K562 (cell line): ENCODE data around the gene HDAC1. TPM values are rescaled to one million over a fixed set of nuclear protein-coding genes. Genes with fewer than 3 reads are reported as not detected.

ENCODE experiments used
- ATAC-seq: fragments of 200-7000 bp; cut with Tn5 transposase; 3 replicates; pipeline ENCODE4 v1.9.1; 2020; ENCODE audit warnings: moderate library complexity
- BruUV-seq: library from RNA; stranded (reverse); fragments of 400-500 nt; replicated peaks from 2 replicates; lab custom pipeline; 2021; lab: Mats Ljungman, UMichigan
- CTCF ChIA-PET: fragments of 300-600 bp; formaldehyde crosslinking; extraction: SDS; loops from one replicate; lab custom pipeline; 2021; ENCODE audit warnings: low intra/inter-chr PET ratio; lab: Yijun Ruan, JAX
- POLR2A ChIA-PET: fragments of 300-600, 350-650 bp; sonication (Branson Sonifier 250); formaldehyde crosslinking; extraction: SDS; loops from one replicate; lab custom pipeline; 2021; ENCODE audit warnings: antibody characterized with exemption, inconsistent platforms; lab: Yijun Ruan, JAX
- DNase-seq, 4 experiments: peaks; one replicate each; pipeline versions ENCODE4 v3.0.0 to v3.0.0-alpha.2; 2011 to 2018; ENCODE audit warnings: low spot score in 3 of 4, mixed read lengths in 3 of 4; ENCODE audit errors: extremely low read depth in 1 of 4
- FAIRE-seq: peaks from 2 replicates; lab custom pipeline; 2011; peaks lifted over from hg19 to GRCh38; lab: Jason Lieb, UNC
- H2AFZ ChIP-seq: 2 replicates; pipeline ENCODE4 v1.6.0; 2011; ENCODE audit warnings: low read depth, low read length, control low read depth, inconsistent platforms
- H3K27ac ChIP-seq: fragments of 200-600 bp; 3 replicates; pipeline ENCODE4 v1.8.0; 2011; ENCODE audit warnings: low read depth, mild to moderate bottlenecking, control low read depth, inconsistent platforms, low read length, moderate library complexity, mixed read lengths; ENCODE audit errors: extremely low read depth
- H3K27me3 ChIP-seq, 2 experiments: fragments of 300-600 bp in 1 of 2; 2 replicates in 1 of 2; 3 replicates in 1 of 2; pipeline versions ENCODE4 v1.6.0 to v1.8.0; 2011; ENCODE audit warnings: inconsistent platforms in 2 of 2, low read length in 2 of 2, mild to moderate bottlenecking in 1 of 2, mixed read lengths in 1 of 2, moderate library complexity in 1 of 2; ENCODE audit not compliant: control insufficient read depth in 2 of 2, insufficient read depth in 2 of 2
- H3K36me3 ChIP-seq: fragments of 300-600 bp; 3 replicates; pipeline ENCODE4 v1.8.0; 2011; ENCODE audit warnings: mild to moderate bottlenecking, low read length, inconsistent platforms; ENCODE audit not compliant: control insufficient read depth, insufficient read depth
- H3K4me1 ChIP-seq, 2 experiments: fragments of 200-600 bp in 1 of 2; replicated peaks in 1 of 2; 2 replicates in 1 of 2; 3 replicates in 1 of 2; pipeline versions ENCODE4 v1.5.1 to v1.8.0; 2011; ENCODE audit warnings: inconsistent platforms in 2 of 2, low read length in 2 of 2, mild to moderate bottlenecking in 1 of 2, mixed read lengths in 1 of 2, moderate library complexity in 1 of 2; ENCODE audit not compliant: control insufficient read depth in 2 of 2, insufficient read depth in 2 of 2
- H3K4me2 ChIP-seq: 2 replicates; pipeline ENCODE4 v1.6.1; 2011; ENCODE audit warnings: low read length, control low read depth, inconsistent platforms, mixed read lengths; ENCODE audit not compliant: insufficient read depth
- H3K4me3 ChIP-seq: fragments of 200-600 bp; sonication (generic), shearing (Covaris generic); 2 replicates; pipeline ENCODE4 v1.5.1; 2016; ENCODE audit warnings: control low read depth, inconsistent platforms
- H3K79me2 ChIP-seq: fragments of 200-600 bp; 3 replicates; pipeline ENCODE4 v1.8.0; 2011; ENCODE audit warnings: low read length, inconsistent platforms; ENCODE audit not compliant: control insufficient read depth, insufficient read depth
- H3K9ac ChIP-seq, 2 experiments: 2 replicates each; pipeline versions ENCODE4 v1.6.0 to v1.6.1; 2011; ENCODE audit warnings: low read depth in 2 of 2, low read length in 2 of 2, control low read depth in 1 of 2, inconsistent platforms in 1 of 2, mild to moderate bottlenecking in 1 of 2, mixed read lengths in 1 of 2; ENCODE audit not compliant: insufficient read depth in 1 of 2
- H3K9me1 ChIP-seq: one replicate; pipeline ENCODE4 v1.6.0; 2011; ENCODE audit warnings: inconsistent platforms, mild to moderate bottlenecking, low read length, moderate library complexity; ENCODE audit not compliant: control insufficient read depth, insufficient read depth
- H3K9me3 ChIP-seq: replicated peaks from 2 replicates; pipeline ENCODE4 v1.5.1; 2011; ENCODE audit warnings: low read depth, low read length, inconsistent platforms; ENCODE audit not compliant: control insufficient read depth, insufficient read depth
- H4K20me1 ChIP-seq: replicated peaks from 2 replicates; pipeline ENCODE4 v1.6.1; 2011; ENCODE audit warnings: low read length, inconsistent platforms, mixed read lengths; ENCODE audit not compliant: control insufficient read depth, insufficient read depth
- BCOR ChIP-seq: fragments of 450-650 bp; IDR thresholded peaks from 2 replicates; pipeline ENCODE4 v1.6.1; 2016
- CAMTA2 ChIP-seq: fragments of 250-450 bp; sonication (Bioruptor Pico); conservative IDR thresholded peaks from 2 replicates; pipeline ENCODE4 v1.5.1; 2022
- CBFA2T2 ChIP-seq: fragments of 450-650 bp; conservative IDR thresholded peaks from 2 replicates; pipeline ENCODE4 v1.6.1; 2017; ENCODE audit warnings: mild to moderate bottlenecking
- CSDE1 ChIP-seq, 2 experiments: fragments of 450-650 bp; IDR thresholded peaks; 2 replicates each; pipeline ENCODE4 v1.6.1; 2016; ENCODE audit warnings: mild to moderate bottlenecking in 1 of 2
- EGR1 ChIP-seq: fragments of 450-650 bp; conservative IDR thresholded peaks from 2 replicates; pipeline ENCODE4 v1.6.1; 2017; ENCODE audit warnings: mild to moderate bottlenecking
- GTF2F1 ChIP-seq: IDR thresholded peaks from 2 replicates; pipeline ENCODE4 v1.6.1; 2011; ENCODE audit warnings: low read depth, low read length, improper control_type of control experiment
- KDM1A ChIP-seq, 2 experiments: fragments of 450-650 bp; IDR thresholded peaks; 2 replicates each; pipeline ENCODE4 v1.6.1; 2016; ENCODE audit warnings: mild to moderate bottlenecking in 2 of 2
- LARP7 ChIP-seq: fragments of 450-650 bp; IDR thresholded peaks from 2 replicates; pipeline ENCODE4 v1.6.1; 2016
- MTA2 ChIP-seq: fragments of 450-650 bp; IDR thresholded peaks from 2 replicates; pipeline ENCODE4 v1.6.1; 2016; ENCODE audit warnings: low read depth
- MXI1 ChIP-seq: IDR thresholded peaks from 2 replicates; pipeline ENCODE4 v1.6.1; 2011; ENCODE audit warnings: low read depth, mild to moderate bottlenecking, improper control_type of control experiment, low read length
- POLR2A ChIP-seq: fragments of 450-650 bp; conservative IDR thresholded peaks from 2 replicates; pipeline ENCODE4 v1.6.1; 2016
- POLR2G ChIP-seq: fragments of 200-400 bp; formaldehyde crosslinking; IDR thresholded peaks from 2 replicates; pipeline ENCODE4 v1.6.1; 2017; ENCODE audit warnings: low read depth, mild to moderate bottlenecking, antibody characterized with exemption, low read length, moderate library complexity
- RBM25 ChIP-seq: fragments of 200-400 bp; formaldehyde crosslinking; IDR thresholded peaks from 2 replicates; pipeline ENCODE4 v1.6.1; 2018; ENCODE audit warnings: low read length, low read depth, moderate library complexity; ENCODE audit not compliant: severe bottlenecking
- RFX1 ChIP-seq: fragments of 450-650 bp; IDR thresholded peaks from 2 replicates; pipeline ENCODE4 v1.6.1; 2016; ENCODE audit warnings: mild to moderate bottlenecking, moderate library complexity
- SMARCE1 ChIP-seq: fragments of 450-650 bp; IDR thresholded peaks from 2 replicates; pipeline ENCODE4 v1.7.1; 2016; ENCODE audit warnings: mild to moderate bottlenecking
- SPI1 ChIP-seq: IDR thresholded peaks from 2 replicates; pipeline ENCODE4 v1.6.1; 2011; ENCODE audit warnings: low read depth, low read length, control low read depth, borderline replicate concordance
- TBL1XR1 ChIP-seq, 2 experiments: IDR thresholded peaks; 2 replicates each; pipeline ENCODE4 v1.6.1; 2012; ENCODE audit warnings: improper control_type of control experiment in 2 of 2, low read length in 2 of 2, mild to moderate bottlenecking in 1 of 2
- TFE3 ChIP-seq: fragments of 450-650 bp; formaldehyde crosslinking; IDR thresholded peaks from 2 replicates; pipeline ENCODE4 v1.4.0; 2020; ENCODE audit warnings: mild to moderate bottlenecking, mixed read lengths
- ZNF23 ChIP-seq: fragments of 250-450 bp; sonication (Bioruptor Pico); IDR thresholded peaks from 2 replicates; pipeline ENCODE4 v1.4.0; 2020; ENCODE audit warnings: mild to moderate bottlenecking
- WGBS: fragments of 100-300 bp; shearing (Covaris generic); methylation state at CpG from one replicate; pipeline ENCODE4 v1.1.6; 2016; ENCODE audit warnings: low coverage, mixed read lengths; ENCODE audit not compliant: insufficient coverage; ENCODE audit errors: missing lambda C conversion rate; 5-methylcytosine and 5-hydroxymethylcytosine counted together
- in situ Hi-C: fragments of 300-500 bp; cut with MboI; formaldehyde crosslinking; loops from 4 replicates; pipeline ENCODE4 v1.15.0; 2018; ENCODE audit warnings: inconsistent platforms, mixed read lengths
- intact Hi-C: fragments of 100-400 bp; cut with micrococcal nuclease; formaldehyde crosslinking; loops from 2 replicates; pipeline ENCODE4 v1.14.2; 2022
- polyA plus RNA-seq, 8 experiments: library from polyadenylated mRNA; depleted of rRNA in 4 of 8; stranded (reverse) in 5 of 8; unstranded in 3 of 8; fragments of >200 nt; fragmentation: Nextera tagmentation in 2 of 8; fragmentation: Illumina TruSeq in 1 of 8; extraction: Ambion mirVana in 2 of 8; extraction: Trizol in 1 of 8; gene quantifications; 2 replicates each; pipeline versions ENCODE4 v1.2.1 to v1.2.3, GENCODE V29; 2011 to 2014; ENCODE audit warnings: inconsistent platforms in 1 of 8, missing spikeins in 1 of 8
- total RNA-seq, 7 experiments: library from RNA; depleted of rRNA in 6 of 7; stranded (reverse); fragments of >200 nt in 6 of 7; fragmentation: Illumina TruSeq in 2 of 7; extraction: Trizol in 2 of 7; gene quantifications; 2 replicates each; pipeline versions ENCODE4 v1.2.1 to v1.2.3, GENCODE V29; 2011 to 2021; ENCODE audit warnings: low replicate concordance in 1 of 7

The HDAC1 gene
- total and polyA plus RNA-seq, 9 of the 15 experiments (the other 6 are each of a cell fraction or from before 2014, with no cell fraction given): 169 to 384 (median 193) TPM

- Histone ChIP-seq H3K9ac (no peak overlapping the region), H3K79me2 (peaks cover under 1% of the 10 kb centered on the region; the same call in 1 of the 3 replicates), H3K27me3 (no peaks in the 10 kb centered on the region), H3K9me1 (no peaks in the 10 kb centered on the region), H4K20me1 (0 out of 2 replicates have a peak, but pooled peaks cover 6% of the 10 kb centered on the region), H3K4me2 (no peak overlapping the region), H3K4me1 (peaks cover 17 to 21% of the 10 kb centered on the region in 2 experiments), H3K27ac (no peak overlapping the region), H2AFZ (no peak overlapping the region), H3K4me3 (no peak overlapping the region), H3K9me3 (no peaks in the 10 kb centered on the region), H3K36me3 (peaks cover 25% of the 10 kb centered on the region; the same call in 2 of the 3 replicates)
- TF ChIP-seq RFX1 (peak; percentile 86), GTF2F1 (no peak), CAMTA2 (CRISPR knock-in tag) (no peak)
- in situ Hi-C loops: no loop called here
- no peak for ATAC-seq
- ChIA-PET POLR2A (interaction anchor here (0.6 to 2.8 kb wide), 6 partner anchors 10 to 102 kb away, joined by 3 to 14 read pairs (median 4); no protein-coding TSS in a partner anchor), CTCF (no interaction called here)
- WGBS: 44% methylated on average over 6 of the region's 6 CpGs
- peak in 1 of 4 experiments; percentile 18 for DNase-seq
- intact Hi-C loops: no loop called here
- no peak for FAIRE-seq
- BruUV-seq: no TSS peak
Observed at GRCh38 chr1:32357614-32358013, 65.7 kb downstream of the HDAC1 start.

- DNase-seq: no peak
- no peak for ATAC-seq
- 72% methylated on average over 3 of the region's 3 CpGs for WGBS
- no peaks in the 10 kb centered on the region for H3K27me3 ChIP-seq
- no peak overlapping the region for H3K4me3 ChIP-seq
- no peak overlapping the region for H3K9ac ChIP-seq
- H3K79me2 ChIP-seq: no peaks in the 10 kb centered on the region
- H3K4me2 ChIP-seq: no peak overlapping the region
- no peaks in the 10 kb centered on the region for H3K9me3 ChIP-seq
- peak; percentile 42; the same call in 1 of the 2 replicates for TF ChIP-seq BCOR
- no peak for TF ChIP-seq SMARCE1
- TF ChIP-seq TBL1XR1 (IDR thresholded peaks at IDR 0.05; ENCODE audit: low read length in 2 of 2): no peak
- no peak for TF ChIP-seq LARP7
- no peak for TF ChIP-seq MXI1
- peak; percentile 16 for TF ChIP-seq RBM25
- no peak for TF ChIP-seq MTA2
- TF ChIP-seq SPI1: no peak
- no peak for TF ChIP-seq CBFA2T2
- peak; percentile 5; the same call in 1 of the 2 replicates for TF ChIP-seq POLR2A
- TF ChIP-seq ZNF23 (CRISPR knock-in tag): no peak
- TF ChIP-seq CSDE1 (IDR thresholded peaks at IDR 0.05): no peak
- no peak for TF ChIP-seq EGR1
- TF ChIP-seq TFE3: no peak
- TF ChIP-seq POLR2G: peak; percentile 27; the same call in 1 of the 2 replicates
- TF ChIP-seq KDM1A (IDR thresholded peaks at IDR 0.05): no peak
- FAIRE-seq: no peak
- peaks cover 30% of the 10 kb centered on the region; the same call in 2 of the 3 replicates for H3K36me3 ChIP-seq
- POLR2A ChIA-PET: interaction anchor here (0.6 to 2.8 kb wide), 7 partner anchors 9 to 1639 kb away, joined by 3 to 14 read pairs (median 5); no protein-coding TSS in a partner anchor
- BruUV-seq: no TSS peak
- H3K27ac ChIP-seq: no peak overlapping the region
- no peak overlapping the region for H2AFZ ChIP-seq
- peaks cover 8 to 13% of the 10 kb centered on the region in 2 experiments for H3K4me1 ChIP-seq
- H3K9me1 ChIP-seq: no peaks in the 10 kb centered on the region
- in situ Hi-C loops (no loop called here), intact Hi-C loops (no loop called here)
- CTCF ChIA-PET: no interaction called here
- 0 out of 2 replicates have a peak, but pooled peaks cover 6% of the 10 kb centered on the region for H4K20me1 ChIP-seq
Observed at GRCh38 chr1:32358435-32358834, 66.6 kb downstream of the HDAC1 start.
